Body of pancreas (tissue), 4 donors: ENCODE results near the gene POMT2. TPM values are rescaled to one million over a fixed set of nuclear protein-coding genes. Genes with fewer than 3 reads are reported as not detected.
"Not testable (repeated sequence)": the region's sequence is repeated elsewhere in the genome, so short reads cannot be mapped to it uniquely, and the experiment has no call there.

Experiments used
- ATAC-seq: fragments of 150-250 bp; one replicate; pipeline ENCODE4 v1.9.1; 2016
- DNase-seq, 4 donors: peaks; one replicate each; pipeline ENCODE4 v3.0.0-alpha.2; 2019
- H3K27ac ChIP-seq, 4 donors: fragments of 200-600 bp; sonication (generic); 1 replicate in 3 of 4; 2 replicates in 1 of 4; pipeline versions ENCODE4 v1.5.1 to v1.6.1; 2016 to 2019; ENCODE audit warnings: mild to moderate bottlenecking in 1 of 4, mixed read lengths in 1 of 4, moderate library complexity in 1 of 4
- H3K27me3 ChIP-seq, 2 donors: fragments of 200-600 bp; sonication (generic); one replicate each; pipeline ENCODE4 v1.6.0; 2016; ENCODE audit warnings: mild to moderate bottlenecking in 1 of 2
- H3K36me3 ChIP-seq, 2 donors: fragments of 200-600 bp; sonication (generic); replicated peaks in 1 of 2; 2 replicates each; pipeline ENCODE4 v1.5.1; 2016; ENCODE audit warnings: low read depth in 2 of 2; ENCODE audit not compliant: insufficient read depth in 1 of 2
- H3K4me1 ChIP-seq: fragments of 200-600 bp; sonication (generic); one replicate; pipeline ENCODE4 v1.6.0; 2016
- H3K4me3 ChIP-seq, 2 donors: fragments of 200-600 bp; sonication (generic); 1 replicate in 1 of 2; 2 replicates in 1 of 2; pipeline ENCODE4 v1.5.1; 2016 to 2019
- H3K9me3 ChIP-seq, 3 donors: fragments of 200-600 bp; sonication (generic); 1 replicate in 2 of 3; 2 replicates in 1 of 3; pipeline ENCODE4 v1.5.1; 2016
- POLR2A ChIP-seq, 3 donors: fragments of 450-650 bp; IDR thresholded peaks; one replicate each; pipeline ENCODE4 v1.6.1; 2016; ENCODE audit warnings: antibody characterized with exemption in 3 of 3, mild to moderate bottlenecking in 2 of 3
- WGBS, 2 donors: methylation state at CpG; one replicate each; pipeline ENCODE4 v1.1.5; 2017; 5-methylcytosine and 5-hydroxymethylcytosine counted together
- intact Hi-C: fragments of 100-400 bp; cut with DNase I; formaldehyde crosslinking; loops from one replicate; pipeline ENCODE4 v1.15.1; 2023
- total RNA-seq, 2 donors: library from RNA; depleted of rRNA; stranded (reverse); fragments of >200 nt; gene quantifications; one replicate each; pipeline ENCODE4 v1.1.0, GENCODE V29; 2016
- TF ChIP-seq, protein P1 (sequence below), 7 experiments: fragments of 450-650 bp in 4 of 7; fragments of 200-600 bp in 3 of 7; sonication (generic) in 3 of 7; IDR thresholded peaks; one replicate each; pipeline ENCODE4 v1.5.1; 2016 to 2019; ENCODE audit warnings: antibody characterized with exemption in 7 of 7

The POMT2 gene
- total RNA-seq, 2 donors from 2014 or later: 22.6 to 45.2 TPM

DNA sequence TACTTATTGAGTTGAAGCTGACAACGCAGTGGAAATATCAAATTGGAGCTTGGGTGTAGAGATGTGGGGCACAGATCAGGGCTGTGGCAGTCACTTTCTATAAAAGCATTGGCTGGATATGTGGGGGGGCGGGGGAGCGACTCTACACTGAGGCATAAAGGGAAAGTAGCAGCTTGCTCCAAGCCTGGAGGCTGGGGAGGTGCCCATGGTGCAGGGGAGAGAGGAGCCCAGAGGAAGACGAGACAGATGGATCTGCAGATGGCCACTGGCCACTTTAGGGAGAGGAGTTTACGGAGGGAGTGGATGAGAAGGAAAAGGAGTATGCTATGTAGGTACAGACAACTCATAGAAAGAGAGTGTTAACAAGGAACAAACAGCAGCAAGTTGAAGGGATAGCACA, 36.2 kb downstream of the POMT2 start:
- no peaks in the 10 kb centered on the region for H3K9me3 ChIP-seq
- intact Hi-C loops: no loop called here
- H3K4me3 ChIP-seq: no peak overlapping the region
- no peak for DNase-seq
- no peak for TF ChIP-seq POLR2A (IDR thresholded peaks at IDR 0.05)
- TF ChIP-seq, protein P1, sequence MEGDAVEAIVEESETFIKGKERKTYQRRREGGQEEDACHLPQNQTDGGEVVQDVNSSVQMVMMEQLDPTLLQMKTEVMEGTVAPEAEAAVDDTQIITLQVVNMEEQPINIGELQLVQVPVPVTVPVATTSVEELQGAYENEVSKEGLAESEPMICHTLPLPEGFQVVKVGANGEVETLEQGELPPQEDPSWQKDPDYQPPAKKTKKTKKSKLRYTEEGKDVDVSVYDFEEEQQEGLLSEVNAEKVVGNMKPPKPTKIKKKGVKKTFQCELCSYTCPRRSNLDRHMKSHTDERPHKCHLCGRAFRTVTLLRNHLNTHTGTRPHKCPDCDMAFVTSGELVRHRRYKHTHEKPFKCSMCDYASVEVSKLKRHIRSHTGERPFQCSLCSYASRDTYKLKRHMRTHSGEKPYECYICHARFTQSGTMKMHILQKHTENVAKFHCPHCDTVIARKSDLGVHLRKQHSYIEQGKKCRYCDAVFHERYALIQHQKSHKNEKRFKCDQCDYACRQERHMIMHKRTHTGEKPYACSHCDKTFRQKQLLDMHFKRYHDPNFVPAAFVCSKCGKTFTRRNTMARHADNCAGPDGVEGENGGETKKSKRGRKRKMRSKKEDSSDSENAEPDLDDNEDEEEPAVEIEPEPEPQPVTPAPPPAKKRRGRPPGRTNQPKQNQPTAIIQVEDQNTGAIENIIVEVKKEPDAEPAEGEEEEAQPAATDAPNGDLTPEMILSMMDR (IDR thresholded peaks at IDR 0.05): no peak
- H3K27ac ChIP-seq: no peak overlapping the region
- no peak for ATAC-seq
- peaks cover 7 to 8% of the 10 kb centered on the region in 2 donors for H3K36me3 ChIP-seq
- 84 to 88% methylated on average over 5 of the region's 5 CpGs for WGBS, 2 donors
- peaks cover 4% of the 10 kb centered on the region for H3K4me1 ChIP-seq
- no peaks in the 10 kb centered on the region for H3K27me3 ChIP-seq

DNA sequence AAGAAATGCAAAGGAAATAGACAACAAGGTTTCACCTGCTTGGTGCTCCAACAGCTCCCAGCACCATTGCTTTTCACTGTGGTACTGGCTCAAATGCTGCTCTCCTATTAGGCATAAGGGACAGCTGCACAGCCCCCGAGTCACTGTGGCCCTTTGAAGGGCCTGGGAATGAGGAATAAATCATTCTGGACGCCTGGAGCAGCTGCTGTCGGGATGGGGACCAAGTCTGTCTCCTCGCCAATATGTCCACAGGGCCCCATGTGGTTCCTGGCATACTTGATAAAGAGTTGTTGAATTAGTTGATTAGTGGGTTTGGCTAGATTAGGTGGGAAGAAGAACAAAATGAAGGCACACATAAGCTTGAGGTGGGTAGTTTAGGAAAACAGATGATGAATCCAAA, 36.6 kb downstream of the POMT2 start:
- 29 to 49% methylated on average over 4 of the region's 4 CpGs for WGBS, 2 donors
- H3K36me3 ChIP-seq: peaks cover 7 to 9% of the 10 kb centered on the region in 2 donors

DNA sequence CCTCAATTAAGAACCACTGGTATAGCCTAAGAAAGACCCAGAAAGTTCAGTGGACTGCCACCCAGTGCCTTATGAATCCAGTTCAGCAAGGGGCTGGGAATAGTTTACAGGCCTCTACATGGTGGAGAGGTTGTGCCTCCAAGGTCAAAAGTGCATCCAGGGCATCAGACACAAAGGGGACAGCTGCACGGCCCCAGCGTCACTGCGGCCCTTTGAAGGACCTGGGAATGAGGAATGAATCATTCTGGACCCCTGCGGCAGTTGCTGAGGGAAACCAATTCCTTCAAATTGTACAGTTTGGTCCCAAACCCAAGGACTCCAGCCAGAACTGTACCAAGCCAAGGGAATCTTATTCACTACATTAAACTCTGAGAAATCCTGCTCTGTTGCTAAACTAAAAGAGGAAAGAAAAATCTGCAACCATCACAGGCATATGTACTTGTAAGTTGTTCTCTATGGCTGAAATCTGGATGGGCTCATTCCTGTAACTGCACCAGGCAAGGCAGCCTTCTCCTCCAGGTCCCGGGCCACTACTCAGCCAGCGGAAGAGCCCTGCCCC, 38.8 kb downstream of the POMT2 start:
- intact Hi-C loops: no loop called here
- Histone ChIP-seq H3K9me3 (no peaks in the 10 kb centered on the region), H3K4me1 (peaks cover 4% of the 10 kb centered on the region), H3K4me3 (no peak overlapping the region), H3K27me3 (no peaks in the 10 kb centered on the region), H3K27ac (no peak overlapping the region), H3K36me3 (peaks cover 7 to 12% of the 10 kb centered on the region in 2 donors)
- 89 to 100% methylated on average over 6 of the region's 6 CpGs for WGBS, 2 donors
- no peak for ATAC-seq
- no peak for TF ChIP-seq POLR2A (IDR thresholded peaks at IDR 0.05)
- TF ChIP-seq, protein P1 (IDR thresholded peaks at IDR 0.05): no peak
- no peak for DNase-seq

More for the DNA sequence above, 36.6 kb downstream of the POMT2 start:
- DNase-seq (no peak), ATAC-seq (no peak)
- Histone ChIP-seq H3K4me3 (no peak overlapping the region), H3K9me3 (no peaks in the 10 kb centered on the region), H3K27ac (no peak overlapping the region), H3K4me1 (peaks cover 4% of the 10 kb centered on the region), H3K27me3 (no peaks in the 10 kb centered on the region)
- intact Hi-C loops: no loop called here
- TF ChIP-seq POLR2A (IDR thresholded peaks at IDR 0.05): no peak
- TF ChIP-seq, protein P1 (IDR thresholded peaks at IDR 0.05): no peak

DNA sequence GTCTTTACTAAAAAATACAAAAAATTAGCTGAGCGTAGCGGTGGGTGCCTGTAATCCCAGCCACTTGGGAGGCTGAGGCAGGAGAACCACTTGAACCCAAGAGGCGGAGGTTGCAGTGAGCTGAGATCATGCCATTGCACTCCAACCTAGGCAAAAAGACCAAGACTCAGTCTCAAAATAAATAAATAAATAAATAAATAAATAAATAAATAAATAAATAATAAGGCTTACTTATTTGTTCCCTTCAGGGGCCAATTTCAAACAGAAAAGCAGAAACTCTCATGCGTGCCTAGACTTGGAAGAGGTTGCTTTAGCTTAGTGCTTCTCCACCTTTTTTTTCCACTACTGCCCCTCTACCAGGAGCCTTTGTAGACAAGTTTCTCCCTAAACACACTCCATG, 39.8 kb downstream of the POMT2 start:
- H3K27ac ChIP-seq, H3K4me3 ChIP-seq, H3K27me3 ChIP-seq, H3K9me3 ChIP-seq, intact Hi-C loops, H3K4me1 ChIP-seq, DNase-seq, ATAC-seq: not testable (repeated sequence)
- peaks cover 7 to 12% of the 10 kb centered on the region in 2 donors for H3K36me3 ChIP-seq
- WGBS, 2 donors: 97 to 99% methylated on average over 4 of the region's 4 CpGs

DNA sequence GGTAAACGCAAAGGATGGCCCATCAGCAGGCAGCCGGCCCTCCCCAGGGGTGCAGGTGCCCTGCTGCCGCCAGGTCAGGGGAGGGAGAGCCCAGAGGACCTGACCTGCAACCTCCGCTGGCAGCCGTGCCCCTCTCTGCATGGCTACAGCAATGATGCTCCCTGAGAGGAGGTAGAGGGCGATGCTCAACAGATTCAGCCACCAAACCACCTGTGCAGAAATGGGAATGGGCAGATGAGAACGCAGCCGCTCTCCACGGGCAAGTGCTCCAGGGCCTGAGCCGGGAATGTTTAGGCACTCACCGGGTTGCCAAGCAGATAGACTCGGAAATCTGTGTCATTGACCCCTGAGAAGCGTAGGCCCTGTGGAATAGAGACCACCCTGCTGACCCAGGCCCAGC, 41.0 kb downstream of the POMT2 start:
- Histone ChIP-seq H3K27ac (no peak overlapping the region), H3K4me3 (no peak overlapping the region), H3K4me1 (peaks cover 4% of the 10 kb centered on the region), H3K27me3 (no peaks in the 10 kb centered on the region), H3K9me3 (no peaks in the 10 kb centered on the region), H3K36me3 (peaks cover 3 to 10% of the 10 kb centered on the region in 2 donors)
- intact Hi-C loops: no loop called here
- DNase-seq (no peak), ATAC-seq (no peak)
- WGBS, 2 donors: 87 to 88% methylated on average over 11 to 13 of the region's 13 CpGs
- TF ChIP-seq POLR2A (IDR thresholded peaks at IDR 0.05): no peak
- TF ChIP-seq, protein P1 (IDR thresholded peaks at IDR 0.05): no peak
